Measurements from ENCODE around the gene CFAP107. TPM values are rescaled to one million over a fixed set of nuclear protein-coding genes. Genes with fewer than 3 reads are reported as not detected.

The CFAP107 gene
- total and polyA plus RNA-seq, 2 of the 4 experiments (the other 2 are of a cell fraction) = not detected

DNA sequence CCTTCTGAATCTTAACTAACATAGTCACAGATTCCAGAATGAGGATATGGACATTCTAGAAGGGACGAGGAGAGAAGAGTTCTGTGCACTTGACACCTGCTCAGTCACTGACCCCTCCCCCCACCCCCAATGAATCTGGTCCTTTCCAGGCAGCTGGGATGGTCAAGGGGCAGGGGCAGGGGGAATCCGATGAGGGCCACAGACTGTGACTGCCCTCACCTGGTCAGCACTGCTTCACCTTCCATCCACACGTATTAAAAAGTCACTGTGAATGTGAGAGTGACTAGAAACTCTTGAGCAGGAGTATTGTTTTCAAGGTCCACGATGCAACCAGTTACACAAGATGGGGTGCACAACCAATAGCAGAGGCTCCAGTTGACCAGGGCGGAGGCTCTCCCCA lies 18.0 kb downstream of the CFAP107 start:
- Histone ChIP-seq H3K56ac (ENCODE audit: extremely low read depth, insufficient read depth, low read length) (no peak overlapping the region), H2BK5ac (ENCODE audit: low read depth, low read length, poor library complexity, severe bottlenecking) (no peak overlapping the region), H2AK5ac (ENCODE audit: low read depth, low read length) (no peak overlapping the region), H4K20me1 (ENCODE audit: insufficient read depth, low read length) (no peaks in the 10 kb centered on the region), H4K8ac (ENCODE audit: low read depth in 2 of 2, low read length in 2 of 2) (no peak overlapping the region), H3K23ac (ENCODE audit: low read depth, low read length) (no peak overlapping the region), H4K5ac (ENCODE audit: low read depth, low read length) (no peak overlapping the region), H3K4ac (ENCODE audit: low read depth, low read length) (no peak overlapping the region), H3K36me3 (ENCODE audit: control insufficient read depth, insufficient read depth, low read length) (no peaks in the 10 kb centered on the region), H3K27ac (ENCODE audit: insufficient read depth, low read length) (no peak overlapping the region), H3K27me3 (ENCODE audit: control insufficient read depth, insufficient read depth, low read length) (no peaks in the 10 kb centered on the region), H2AFZ (replicated peaks; ENCODE audit: low read length, poor library complexity) (no peak overlapping the region), H3K79me1 (ENCODE audit: low read depth in 1 of 2, low read length in 2 of 2) (no peaks in the 10 kb centered on the region), H2AK9ac (replicated peaks; ENCODE audit: low read depth, low read length, poor library complexity) (no peak overlapping the region), H3K4me1 (ENCODE audit: control insufficient read depth, insufficient read depth, low read length) (no peaks in the 10 kb centered on the region), H4K91ac (ENCODE audit: insufficient read depth, low read depth, low read length) (no peak overlapping the region), H3K18ac (ENCODE audit: low read depth, low read length) (no peak overlapping the region), H3K9me3 (ENCODE audit: control insufficient read depth, insufficient read depth, low read length) (peaks cover 29% of the 10 kb centered on the region), H3K14ac (replicated peaks; ENCODE audit: low read depth, low read length) (no peak overlapping the region), H3K9ac (ENCODE audit: low read depth, low read length) (no peak overlapping the region), H2BK20ac (ENCODE audit: low read depth, low read length) (no peak overlapping the region), H3K4me3 (ENCODE audit: insufficient read depth, low read depth, low read length) (no peak overlapping the region), H2BK120ac (ENCODE audit: low read depth, low read length) (no peak overlapping the region), H3K4me2 (ENCODE audit: low read depth, low read length) (no peak overlapping the region), H2BK15ac (ENCODE audit: low read depth, low read length) (no peak overlapping the region), H3K9me1 (ENCODE audit: insufficient read depth, low read length) (no peaks in the 10 kb centered on the region)
- no peak for TF ChIP-seq CTCF (conservative IDR thresholded peaks at IDR 0.05; ENCODE audit: low read depth, low read length)
- TF ChIP-seq MAZ (IDR thresholded peaks at IDR 0.05; ENCODE audit: borderline replicate concordance, low read depth, low read length) = no peak
- no peak for TF ChIP-seq NFE2L2 (IDR thresholded peaks at IDR 0.05; ENCODE audit: low read depth, low read length)
- no peak for TF ChIP-seq RFX5 (IDR thresholded peaks at IDR 0.05; ENCODE audit: low read depth, low read length)
- no TSS peak for BruUV-seq (replicated peaks)
- dilution Hi-C loops (cut with HindIII; ENCODE audit: low sequenced_read_pairs, unreplicated experiment) (no loop called here), in situ Hi-C loops (cut with MboI; ENCODE audit: low sequenced_read_pairs) (no loop called here), intact Hi-C loops (cut with micrococcal nuclease) (no loop called here)
- 20% methylated on average over 1 of the region's 5 CpGs; no CpG with 5 or more reads in 1 of the 2 experiments for WGBS, 2 experiments (ENCODE audit: extremely low coverage in 2 of 2, insufficient read length in 1 of 2)
- ChIA-PET POLR2A (ENCODE audit: unreplicated experiment) (no interaction called here), CTCF (interaction anchor here (0.6 kb wide), 1 partner anchor 8 kb away, joined by 3 read pairs; no protein-coding TSS in a partner anchor)
- ATAC-seq (ENCODE audit: low read depth) (no peak), DNase-seq (no peak)

All from IMR-90 (cell line).